Fibroblast of skin of right biceps (primary cell): ENCODE results near the gene TSPAN12.
"Not testable (repeated sequence)": the region's sequence is repeated elsewhere in the genome, so short reads cannot be mapped to it uniquely, and the experiment has no call there.

Experiments used
- DNase-seq: peaks from one replicate; pipeline ENCODE4 v3.0.0-alpha.2; 2013

The TSPAN12 gene

GRCh38 chr7:120799813-120800475 is 58.0 kb downstream of the TSPAN12 start:
- DNase-seq = no peak

GRCh38 chr7:120799147-120799546 is 58.8 kb downstream of the TSPAN12 start:
- no peak for DNase-seq

- DNase-seq = no peak
Observed at GRCh38 chr7:120797026-120797645, 60.8 kb downstream of the TSPAN12 start.

- DNase-seq = peak; percentile 1
Observed at GRCh38 chr7:120794106-120794729, 63.7 kb downstream of the TSPAN12 start.

GRCh38 chr7:120793213-120793936 is 64.6 kb downstream of the TSPAN12 start:
- no peak for DNase-seq

- no peak for DNase-seq
Observed at GRCh38 chr7:120792861-120793130, 65.1 kb downstream of the TSPAN12 start.

GRCh38 chr7:120792091-120792860 is 65.7 kb downstream of the TSPAN12 start:
- peak; percentile 66 for DNase-seq

GRCh38 chr7:120785095-120785494 is 72.8 kb downstream of the TSPAN12 start:
- no peak for DNase-seq

- no peak for DNase-seq
Observed at GRCh38 chr7:120783721-120784120, 74.2 kb downstream of the TSPAN12 start.

GRCh38 chr7:120783273-120783672 is 74.7 kb downstream of the TSPAN12 start:
- no peak for DNase-seq

- not testable (repeated sequence) for DNase-seq
Observed at GRCh38 chr7:120781924-120782323, 76.0 kb downstream of the TSPAN12 start.

- DNase-seq = no peak
Observed at GRCh38 chr7:120780938-120781337, 77.0 kb downstream of the TSPAN12 start.

- not testable (repeated sequence) for DNase-seq
Observed at GRCh38 chr7:120780451-120780850, 77.5 kb downstream of the TSPAN12 start.

GRCh38 chr7:120779078-120779477 is 78.9 kb downstream of the TSPAN12 start:
- DNase-seq = not testable (repeated sequence)

GRCh38 chr7:120775755-120776154 is 82.2 kb downstream of the TSPAN12 start:
- DNase-seq = no peak

GRCh38 chr7:120774481-120774880 is 83.5 kb downstream of the TSPAN12 start:
- no peak for DNase-seq

- no peak for DNase-seq
Observed at GRCh38 chr7:120770206-120770605, 87.7 kb downstream of the TSPAN12 start.

- no peak for DNase-seq
Observed at GRCh38 chr7:120760851-120761250, 97.1 kb downstream of the TSPAN12 start.

GRCh38 chr7:120760050-120760449 is 97.9 kb downstream of the TSPAN12 start:
- no peak for DNase-seq

- no peak for DNase-seq
Observed at GRCh38 chr7:120743128-120743527, 114.8 kb downstream of the TSPAN12 start.

- no peak for DNase-seq
Observed at GRCh38 chr7:120742372-120742771, 115.6 kb downstream of the TSPAN12 start.

GRCh38 chr7:120741371-120742042 is 116.4 kb downstream of the TSPAN12 start:
- DNase-seq = no peak
